Neural crest cell (in vitro differentiated cells): Measurements from ENCODE around the gene GPR31. TPM values are rescaled to one million over a fixed set of nuclear protein-coding genes. Genes with fewer than 3 reads are reported as not detected.

Experiments used
- DNase-seq: peaks from one replicate; pipeline ENCODE4 v3.0.0; 2021; ENCODE audit warnings: low read depth, mixed read lengths, low spot score
- H3K27ac Mint-ChIP-seq: one replicate; pipeline ENCODE4 v1.8.0; 2021; ENCODE audit warnings: mild to moderate bottlenecking, mixed read lengths; ENCODE audit not compliant: unreplicated experiment
- H3K27me3 Mint-ChIP-seq: 2 replicates; pipeline ENCODE4 v1.8.0; 2021; ENCODE audit warnings: low read depth, mild to moderate bottlenecking, mixed read lengths
- H3K36me3 Mint-ChIP-seq: 2 replicates; pipeline ENCODE4 v1.8.0; 2021; ENCODE audit warnings: low read depth, mild to moderate bottlenecking, mixed read lengths
- H3K4me1 Mint-ChIP-seq: 2 replicates; pipeline ENCODE4 v1.8.0; 2021; ENCODE audit warnings: mixed read lengths
- H3K4me3 Mint-ChIP-seq: one replicate; pipeline ENCODE4 v1.8.0; 2021; ENCODE audit warnings: mild to moderate bottlenecking, mixed read lengths
- H3K9me3 Mint-ChIP-seq: 2 replicates; pipeline ENCODE4 v1.8.0; 2021; ENCODE audit warnings: mixed read lengths
- total RNA-seq: library from RNA; stranded (reverse); gene quantifications from 2 replicates; pipeline ENCODE4 v1.2.1, GENCODE V29; 2021
- TF ChIP-seq, protein P1 (sequence below): fragments of 200-600 bp; sonication (generic); conservative IDR thresholded peaks from 2 replicates; pipeline ENCODE4 v1.5.0; 2021; ENCODE audit warnings: antibody characterized with exemption, mild to moderate bottlenecking

The GPR31 gene
- total RNA-seq, 1 donor from 2014 or later = not detected

DNA sequence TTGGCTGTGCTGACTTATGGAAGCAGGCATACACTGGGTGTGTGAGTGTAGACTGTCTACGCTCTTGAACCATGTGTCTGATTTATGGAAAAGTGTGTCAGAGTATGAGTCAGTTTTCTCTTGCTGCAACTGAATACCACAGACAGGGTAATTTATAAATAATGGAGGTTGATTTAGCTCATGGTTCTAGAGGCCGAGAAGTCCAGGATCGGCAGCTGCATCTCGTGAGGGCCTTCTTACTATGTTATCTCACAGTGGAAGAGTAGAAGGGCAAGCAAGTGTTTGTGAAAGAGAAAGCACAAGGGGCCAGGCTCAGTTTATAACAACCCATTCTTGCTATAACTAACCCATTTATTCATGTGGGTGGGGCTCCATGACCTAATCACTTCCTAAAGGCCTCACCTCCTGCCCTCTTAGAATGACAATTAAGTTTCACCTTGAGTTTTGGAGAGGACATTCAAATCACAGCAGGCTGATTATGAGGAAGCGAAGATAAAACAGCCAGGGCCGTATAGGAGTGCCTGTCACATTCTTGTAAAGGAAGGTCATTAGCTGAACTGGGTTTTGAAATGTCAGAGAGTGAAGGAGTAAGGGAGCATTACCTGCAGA lies 6.7 kb downstream of the GPR31 start:
- Mint-ChIP-seq H3K36me3 (no peaks in the 10 kb centered on the region), H3K27ac (no peak overlapping the region), H3K9me3 (no peaks in the 10 kb centered on the region), H3K4me1 (peaks cover 25% of the 10 kb centered on the region), H3K4me3 (no peak overlapping the region), H3K27me3 (peaks cover 22% of the 10 kb centered on the region)
- TF ChIP-seq, protein P1, sequence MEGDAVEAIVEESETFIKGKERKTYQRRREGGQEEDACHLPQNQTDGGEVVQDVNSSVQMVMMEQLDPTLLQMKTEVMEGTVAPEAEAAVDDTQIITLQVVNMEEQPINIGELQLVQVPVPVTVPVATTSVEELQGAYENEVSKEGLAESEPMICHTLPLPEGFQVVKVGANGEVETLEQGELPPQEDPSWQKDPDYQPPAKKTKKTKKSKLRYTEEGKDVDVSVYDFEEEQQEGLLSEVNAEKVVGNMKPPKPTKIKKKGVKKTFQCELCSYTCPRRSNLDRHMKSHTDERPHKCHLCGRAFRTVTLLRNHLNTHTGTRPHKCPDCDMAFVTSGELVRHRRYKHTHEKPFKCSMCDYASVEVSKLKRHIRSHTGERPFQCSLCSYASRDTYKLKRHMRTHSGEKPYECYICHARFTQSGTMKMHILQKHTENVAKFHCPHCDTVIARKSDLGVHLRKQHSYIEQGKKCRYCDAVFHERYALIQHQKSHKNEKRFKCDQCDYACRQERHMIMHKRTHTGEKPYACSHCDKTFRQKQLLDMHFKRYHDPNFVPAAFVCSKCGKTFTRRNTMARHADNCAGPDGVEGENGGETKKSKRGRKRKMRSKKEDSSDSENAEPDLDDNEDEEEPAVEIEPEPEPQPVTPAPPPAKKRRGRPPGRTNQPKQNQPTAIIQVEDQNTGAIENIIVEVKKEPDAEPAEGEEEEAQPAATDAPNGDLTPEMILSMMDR = no peak
- DNase-seq = no peak

DNA sequence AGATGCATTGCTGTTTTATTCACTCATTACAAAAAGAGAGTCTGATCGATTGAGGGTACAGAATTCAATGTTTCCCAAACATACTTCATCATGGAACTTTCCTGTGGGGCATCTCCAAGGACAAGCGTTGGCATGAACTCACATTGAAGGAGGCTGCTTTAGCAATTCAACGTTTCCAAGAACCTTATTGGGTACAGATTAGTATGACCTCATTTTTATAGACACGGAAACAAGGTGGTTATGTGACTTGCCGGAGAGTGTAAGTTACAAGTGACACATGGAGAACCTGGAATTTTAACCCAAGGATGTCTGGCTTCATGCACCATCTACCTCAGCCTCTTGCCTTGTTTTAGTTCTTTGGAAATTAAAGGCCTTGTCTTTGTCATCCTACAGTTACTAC lies 8.8 kb downstream of the GPR31 start:
- DNase-seq = no peak
- H3K4me1 Mint-ChIP-seq = peaks cover 27% of the 10 kb centered on the region
- H3K27ac Mint-ChIP-seq = no peak overlapping the region
- H3K9me3 Mint-ChIP-seq = peaks cover 3% of the 10 kb centered on the region
- peaks cover 30% of the 10 kb centered on the region for H3K27me3 Mint-ChIP-seq
- no peaks in the 10 kb centered on the region for H3K36me3 Mint-ChIP-seq
- no peak overlapping the region for H3K4me3 Mint-ChIP-seq
- TF ChIP-seq, protein P1 = no peak

DNA sequence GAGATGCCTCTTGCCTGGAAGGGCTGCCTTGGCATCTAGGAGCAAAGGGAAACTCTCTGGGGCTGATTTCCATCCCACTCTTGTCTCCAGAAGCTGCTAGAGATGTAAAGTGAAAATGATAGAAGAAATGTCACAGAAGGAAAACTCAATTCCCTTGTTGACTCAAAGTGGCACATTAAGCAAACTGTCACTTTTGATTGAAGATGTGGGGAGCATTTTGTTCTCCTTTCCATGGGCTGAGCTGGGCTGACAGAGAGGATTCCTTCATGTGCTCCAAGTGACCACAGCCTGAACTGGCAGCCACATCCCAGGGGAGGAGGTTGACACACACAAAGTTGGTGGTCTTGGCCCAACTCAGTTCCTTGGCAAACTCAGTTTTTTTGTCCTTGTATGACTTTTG lies 9.8 kb downstream of the GPR31 start:
- Mint-ChIP-seq H3K27me3 (peaks cover 30% of the 10 kb centered on the region), H3K9me3 (peaks cover 3% of the 10 kb centered on the region), H3K4me3 (no peak overlapping the region), H3K4me1 (peaks cover 20% of the 10 kb centered on the region), H3K36me3 (no peaks in the 10 kb centered on the region), H3K27ac (no peak overlapping the region)
- TF ChIP-seq, protein P1 = no peak
- DNase-seq = no peak

DNA sequence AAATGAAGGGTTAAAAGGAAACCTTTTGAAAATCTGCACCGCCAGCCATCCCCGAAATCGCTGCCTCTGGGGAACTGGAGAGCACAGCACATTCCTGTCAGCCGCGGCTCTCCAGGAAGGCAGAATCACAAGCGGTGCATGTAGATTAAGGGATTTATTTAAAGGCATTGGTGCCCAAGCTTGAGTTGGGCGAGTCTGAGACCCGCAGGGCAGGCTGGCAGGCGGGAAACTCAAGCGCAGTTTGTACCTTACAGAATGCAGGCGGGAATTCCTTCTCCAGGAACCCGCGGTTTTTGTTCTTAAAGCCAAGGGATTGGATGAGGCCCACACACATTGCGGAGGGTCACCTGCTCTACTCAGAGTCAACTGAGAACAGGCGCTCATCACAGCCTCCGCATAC lies 10.8 kb downstream of the GPR31 start:
- TF ChIP-seq, protein P1 = no peak
- no peaks in the 10 kb centered on the region for H3K36me3 Mint-ChIP-seq
- H3K4me3 Mint-ChIP-seq = no peak overlapping the region
- H3K9me3 Mint-ChIP-seq = peaks cover 3% of the 10 kb centered on the region
- H3K27ac Mint-ChIP-seq = no peak overlapping the region
- H3K4me1 Mint-ChIP-seq = peaks cover 15% of the 10 kb centered on the region
- H3K27me3 Mint-ChIP-seq = peaks cover 33% of the 10 kb centered on the region
- DNase-seq = no peak

DNA sequence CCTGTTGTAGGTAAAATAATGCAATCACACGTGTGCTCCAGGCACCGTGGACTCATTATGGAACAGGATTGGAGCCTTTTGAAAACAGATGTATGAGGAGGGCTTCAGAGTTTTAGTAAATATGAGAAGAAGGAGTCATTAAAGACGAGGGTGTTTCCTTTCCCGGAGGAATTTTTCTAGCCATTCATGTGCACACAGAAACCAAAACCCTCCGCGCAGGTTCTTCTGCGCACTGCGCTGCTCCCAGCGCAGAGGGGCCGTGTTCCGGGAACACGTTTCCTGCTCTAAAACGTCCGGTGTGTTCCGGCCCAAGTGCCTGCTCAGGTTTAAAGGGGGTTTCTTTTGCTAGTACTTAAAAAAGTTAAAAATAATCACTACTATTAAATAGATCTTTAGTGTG lies 11.6 kb downstream of the GPR31 start:
- Mint-ChIP-seq H3K27ac (no peak overlapping the region), H3K27me3 (peaks cover 33% of the 10 kb centered on the region), H3K36me3 (no peaks in the 10 kb centered on the region), H3K9me3 (peaks cover 3% of the 10 kb centered on the region), H3K4me1 (peaks cover 15% of the 10 kb centered on the region), H3K4me3 (no peak overlapping the region)
- no peak for DNase-seq
- TF ChIP-seq, protein P1 = no peak
